ENCODE data around the gene CLIP1. TPM values are rescaled to one million over a fixed set of nuclear protein-coding genes. Genes with fewer than 3 reads are reported as not detected.
"Not testable (repeated sequence)": the region's sequence is repeated elsewhere in the genome, so short reads cannot be mapped to it uniquely, and the experiment has no call there.

Gene CLIP1
- total RNA-seq, 3 donors from 2014 or later: 43.5 to 170 (median 45.0) TPM

- TF ChIP-seq, protein P1, sequence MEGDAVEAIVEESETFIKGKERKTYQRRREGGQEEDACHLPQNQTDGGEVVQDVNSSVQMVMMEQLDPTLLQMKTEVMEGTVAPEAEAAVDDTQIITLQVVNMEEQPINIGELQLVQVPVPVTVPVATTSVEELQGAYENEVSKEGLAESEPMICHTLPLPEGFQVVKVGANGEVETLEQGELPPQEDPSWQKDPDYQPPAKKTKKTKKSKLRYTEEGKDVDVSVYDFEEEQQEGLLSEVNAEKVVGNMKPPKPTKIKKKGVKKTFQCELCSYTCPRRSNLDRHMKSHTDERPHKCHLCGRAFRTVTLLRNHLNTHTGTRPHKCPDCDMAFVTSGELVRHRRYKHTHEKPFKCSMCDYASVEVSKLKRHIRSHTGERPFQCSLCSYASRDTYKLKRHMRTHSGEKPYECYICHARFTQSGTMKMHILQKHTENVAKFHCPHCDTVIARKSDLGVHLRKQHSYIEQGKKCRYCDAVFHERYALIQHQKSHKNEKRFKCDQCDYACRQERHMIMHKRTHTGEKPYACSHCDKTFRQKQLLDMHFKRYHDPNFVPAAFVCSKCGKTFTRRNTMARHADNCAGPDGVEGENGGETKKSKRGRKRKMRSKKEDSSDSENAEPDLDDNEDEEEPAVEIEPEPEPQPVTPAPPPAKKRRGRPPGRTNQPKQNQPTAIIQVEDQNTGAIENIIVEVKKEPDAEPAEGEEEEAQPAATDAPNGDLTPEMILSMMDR (IDR thresholded peaks at IDR 0.05): no peak
- ATAC-seq (no peak), DNase-seq (no peak)
- no peaks in the 10 kb centered on the region for H3K9me3 ChIP-seq
- H3K4me3 ChIP-seq: no peak overlapping the region
- H3K4me1 ChIP-seq (ENCODE audit: low read depth): peaks cover 18% of the 10 kb centered on the region
- intact Hi-C loops (cut with DNase I, micrococcal nuclease): no loop called here
- H3K36me3 ChIP-seq (ENCODE audit: low read depth): no peaks in the 10 kb centered on the region
Measured at GRCh38 chr12:122403115-122403770, 19.2 kb downstream of the CLIP1 start.

DNA sequence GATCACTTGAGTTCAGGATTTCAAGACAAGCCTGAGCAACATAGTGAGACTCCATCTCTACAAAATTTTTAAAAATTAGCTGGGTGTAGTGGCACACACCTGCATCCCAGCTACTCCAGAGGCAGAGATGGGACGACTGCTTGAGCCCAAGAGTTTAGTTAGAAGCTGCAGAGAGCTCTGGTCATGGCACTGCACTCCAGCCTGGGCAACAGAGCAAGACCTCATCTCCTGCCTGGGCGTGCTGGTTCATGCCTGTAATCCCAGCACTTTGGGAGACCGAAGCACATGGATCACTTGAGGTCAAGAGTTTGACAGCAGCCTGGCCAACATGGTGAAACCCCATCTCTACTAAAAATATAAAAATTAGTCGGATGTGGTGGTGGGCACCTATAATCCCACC is 20.2 kb downstream of the CLIP1 start:
- TF ChIP-seq, protein P1 (IDR thresholded peaks at IDR 0.05): no peak
- no peak for ATAC-seq
- intact Hi-C loops (cut with DNase I, micrococcal nuclease): no loop called here
- no peak for DNase-seq
- Histone ChIP-seq H3K9me3 (no peaks in the 10 kb centered on the region), H3K36me3 (ENCODE audit: low read depth) (no peaks in the 10 kb centered on the region), H3K4me3 (no peak overlapping the region), H3K4me1 (ENCODE audit: low read depth) (peaks cover 18% of the 10 kb centered on the region)

DNA sequence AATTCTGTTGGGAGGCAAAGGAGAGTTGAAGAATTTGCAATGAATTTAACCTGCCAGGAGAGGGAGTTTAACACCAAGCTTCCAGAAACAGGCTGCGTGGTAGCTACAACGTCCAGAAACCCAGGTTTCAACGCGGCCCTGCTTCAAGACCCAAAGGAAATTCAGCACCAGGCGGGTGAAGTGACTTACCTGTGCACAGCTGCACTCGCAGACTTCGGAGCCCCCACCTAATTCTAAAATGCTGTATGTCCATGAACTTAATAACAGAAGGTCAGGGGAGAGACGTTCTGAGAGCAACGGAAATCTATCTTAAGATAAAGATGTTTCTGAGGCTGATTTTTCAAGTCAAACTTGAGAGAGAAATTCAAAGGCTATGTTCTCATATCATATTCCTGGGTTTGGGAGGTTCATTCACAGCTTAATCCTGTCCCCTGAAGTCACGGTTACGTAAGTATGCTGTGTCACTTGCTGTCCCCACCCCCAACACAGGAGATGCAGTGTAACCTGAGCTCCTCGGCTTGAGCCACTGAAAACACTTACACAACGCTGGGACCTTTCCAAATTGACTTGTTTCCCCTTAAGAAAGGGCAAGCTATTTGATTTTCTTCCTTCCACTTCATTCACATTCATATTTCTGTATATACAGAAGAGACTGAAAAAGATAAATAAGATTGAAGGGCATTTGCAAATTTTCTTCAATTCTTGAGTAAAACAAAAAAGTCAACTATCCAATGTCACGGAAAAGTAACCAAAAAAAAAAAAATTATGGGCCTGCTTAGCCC is 22.7 kb downstream of the CLIP1 start:
- ATAC-seq (peak; percentile 78), DNase-seq (peak in 2 of 3 donors; percentile 42 to 58)
- TF ChIP-seq, protein P1 (IDR thresholded peaks at IDR 0.05): peak; percentile 38
- Histone ChIP-seq H3K9me3 (no peaks in the 10 kb centered on the region), H3K4me3 (no peak overlapping the region), H3K36me3 (ENCODE audit: low read depth) (no peaks in the 10 kb centered on the region), H3K4me1 (ENCODE audit: low read depth) (peaks cover 9% of the 10 kb centered on the region)
- intact Hi-C loops (cut with DNase I, micrococcal nuclease): loop anchor here in 1 of 2 donors (5.0 kb wide), 1 partner anchor 73 kb away; no protein-coding TSS in a partner anchor

- H3K9me3 ChIP-seq: no peaks in the 10 kb centered on the region
- H3K36me3 ChIP-seq (ENCODE audit: low read depth): no peaks in the 10 kb centered on the region
- H3K4me3 ChIP-seq: no peak overlapping the region
- H3K4me1 ChIP-seq (ENCODE audit: low read depth): peaks cover 9% of the 10 kb centered on the region
- intact Hi-C loops (cut with DNase I, micrococcal nuclease): loop anchor here in 1 of 2 donors (5.0 kb wide), 1 partner anchor 73 kb away; no protein-coding TSS in a partner anchor
- DNase-seq (no peak), ATAC-seq (no peak)
- TF ChIP-seq, protein P1 (IDR thresholded peaks at IDR 0.05): no peak
Measured at GRCh38 chr12:122399254-122399591, 23.2 kb downstream of the CLIP1 start.

GRCh38 chr12:122397981-122398380 is 24.5 kb downstream of the CLIP1 start:
- H3K4me1 ChIP-seq (ENCODE audit: low read depth); H3K4me3 ChIP-seq; H3K9me3 ChIP-seq; ATAC-seq; H3K36me3 ChIP-seq (ENCODE audit: low read depth); DNase-seq: not testable (repeated sequence)
- intact Hi-C loops (cut with DNase I, micrococcal nuclease): loop anchor here in 1 of 2 donors (5.0 kb wide), 1 partner anchor 74 kb away; no protein-coding TSS in a partner anchor

DNA sequence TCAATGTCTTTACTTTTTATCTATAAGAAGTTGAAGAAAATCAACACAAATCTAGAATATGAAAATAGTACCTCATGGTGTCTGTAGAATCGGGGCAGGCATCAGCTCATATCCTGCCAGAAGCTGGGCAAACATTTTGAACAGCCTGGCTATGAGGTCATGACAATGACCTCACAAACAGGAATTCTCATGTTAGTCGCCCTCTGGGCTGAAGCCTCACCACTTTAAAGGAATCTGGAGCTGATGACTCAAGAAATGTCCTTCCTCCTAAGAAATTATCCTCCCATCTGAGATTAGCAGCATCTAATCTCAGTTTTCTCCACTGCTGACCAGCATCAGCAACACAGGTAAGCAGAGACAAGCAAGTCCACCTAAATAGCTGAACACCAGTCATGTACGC is 27.1 kb downstream of the CLIP1 start:
- Histone ChIP-seq H3K4me3 (no peak overlapping the region), H3K36me3 (ENCODE audit: low read depth) (no peaks in the 10 kb centered on the region), H3K9me3 (no peaks in the 10 kb centered on the region), H3K4me1 (ENCODE audit: low read depth) (peaks cover 5% of the 10 kb centered on the region)
- TF ChIP-seq, protein P1 (IDR thresholded peaks at IDR 0.05): no peak
- no peak for DNase-seq
- ATAC-seq: no peak
- intact Hi-C loops (cut with DNase I, micrococcal nuclease): loop anchor here in 1 of 2 donors (5.0 kb wide), 1 partner anchor 77 kb away; no protein-coding TSS in a partner anchor
